Vagina (tissue), 2 donors: ENCODE data around the gene HOXC12.

Experiments
- CTCF ChIP-seq, 3 experiments: fragments of 450-650 bp in 2 of 3; fragments of 200-600 bp in 1 of 3; sonication (generic) in 1 of 3; IDR thresholded peaks; one replicate each; pipeline ENCODE4 v1.5.1; 2017 to 2019; ENCODE audit warnings: antibody characterized with exemption in 3 of 3, mild to moderate bottlenecking in 2 of 3, moderate library complexity in 2 of 3
- POLR2A ChIP-seq, 2 donors: fragments of 450-650 bp; IDR thresholded peaks; one replicate each; pipeline ENCODE4 v1.6.1; 2017; ENCODE audit warnings: antibody characterized with exemption in 2 of 2, mild to moderate bottlenecking in 2 of 2, moderate library complexity in 2 of 2

- TF ChIP-seq CTCF (IDR thresholded peaks at IDR 0.05) (no peak), POLR2A (IDR thresholded peaks at IDR 0.05) (no peak)
Observed at GRCh38 chr12:53958128-53958527, 3.4 kb downstream of the HOXC12 start.
